Neural cell (in vitro differentiated cells): ENCODE measurements around the gene UNCX. TPM values are rescaled to one million over a fixed set of nuclear protein-coding genes. Genes with fewer than 3 reads are reported as not detected.
"Not testable (repeated sequence)": the region's sequence is repeated elsewhere in the genome, so short reads cannot be mapped to it uniquely, and the experiment has no call there.

Source experiments
- H2AFZ ChIP-seq: fragments of 200-600, 300-800 bp; sonication (generic), shearing (Covaris generic); 2 replicates; pipeline ENCODE4 v1.6.0; 2014; ENCODE audit warnings: low read depth, mild to moderate bottlenecking, antibody characterized with exemption, low read length, moderate library complexity
- H3F3A ChIP-seq: fragments of 200-600 bp; shearing (Covaris generic); 2 replicates; pipeline ENCODE4 v1.6.1; 2016; ENCODE audit warnings: mild to moderate bottlenecking, moderate library complexity, mixed read lengths, antibody characterized with exemption, low read length; ENCODE audit not compliant: insufficient read depth, poor library complexity, severe bottlenecking
- H3K27ac ChIP-seq: fragments of 200-600, 300-800 bp; sonication (generic), shearing (Covaris generic); 2 replicates; pipeline ENCODE4 v1.5.1; 2014; ENCODE audit warnings: mild to moderate bottlenecking, low read length, moderate library complexity
- H3K27me3 ChIP-seq: fragments of 300-800, 200-600 bp; sonication (generic), shearing (Covaris generic); 2 replicates; pipeline ENCODE4 v1.6.0; 2014; ENCODE audit warnings: mild to moderate bottlenecking, low read depth, low read length, moderate library complexity; ENCODE audit not compliant: insufficient read depth
- H3K36me3 ChIP-seq: fragments of 300-800, 200-600 bp; sonication (generic), shearing (Covaris generic); 2 replicates; pipeline ENCODE4 v1.5.1; 2014; ENCODE audit warnings: mild to moderate bottlenecking, antibody characterized with exemption, low read length, moderate library complexity; ENCODE audit not compliant: insufficient read depth
- H3K4me2 ChIP-seq: fragments of 300-800, 200-600 bp; sonication (generic), shearing (Covaris generic); 2 replicates; pipeline ENCODE4 v1.6.0; 2014; ENCODE audit warnings: mild to moderate bottlenecking, low read length
- H3K4me3 ChIP-seq: fragments of 300-800, 200-600 bp; sonication (generic), shearing (Covaris generic); 2 replicates; pipeline ENCODE4 v1.5.1; 2014; ENCODE audit warnings: mild to moderate bottlenecking, low read length, moderate library complexity
- H3K79me2 ChIP-seq: fragments of 200-600 bp; shearing (Covaris generic); replicated peaks from 2 replicates; pipeline ENCODE4 v1.6.0; 2014; ENCODE audit warnings: mild to moderate bottlenecking, low read length, moderate library complexity; ENCODE audit not compliant: insufficient read depth
- H3K9ac ChIP-seq: fragments of 300-800, 200-600 bp; sonication (generic), shearing (Covaris generic); 2 replicates; pipeline ENCODE4 v1.6.1; 2016; ENCODE audit warnings: mild to moderate bottlenecking, low read length, mixed read lengths
- H3K9me2 ChIP-seq: fragments of 200-600 bp; shearing (Covaris generic); 2 replicates; pipeline ENCODE4 v1.6.1; 2016; ENCODE audit warnings: mild to moderate bottlenecking, low read length, mixed read lengths; ENCODE audit not compliant: insufficient read depth
- H3K9me3 ChIP-seq: fragments of 200-600, 300-800 bp; sonication (generic), shearing (Covaris generic); 2 replicates; pipeline ENCODE4 v1.6.1; 2016; ENCODE audit warnings: mild to moderate bottlenecking, mixed run types, low read length, moderate library complexity, mixed read lengths
- H4K20me1 ChIP-seq: fragments of 200-600 bp; shearing (Covaris generic); 2 replicates; pipeline ENCODE4 v1.6.1; 2016; ENCODE audit warnings: mild to moderate bottlenecking, mixed run types; ENCODE audit not compliant: insufficient read depth
- EP300 ChIP-seq: fragments of 450-650 bp; conservative IDR thresholded peaks from 2 replicates; pipeline ENCODE4 v1.6.1; 2014; ENCODE audit warnings: antibody characterized with exemption, mild to moderate bottlenecking, moderate library complexity; ENCODE audit not compliant: poor library complexity, severe bottlenecking
- EZH2 ChIP-seq: fragments of 200-600, 300-800 bp; shearing (Covaris generic), sonication (generic); IDR thresholded peaks from 2 replicates; pipeline ENCODE4 v1.6.1; 2014; ENCODE audit warnings: antibody characterized with exemption, low read length, borderline replicate concordance, mild to moderate bottlenecking; ENCODE audit not compliant: insufficient read depth, poor library complexity, severe bottlenecking
- MXI1 ChIP-seq: fragments of 450-650 bp; conservative IDR thresholded peaks from 2 replicates; pipeline ENCODE4 v1.6.1; 2014; ENCODE audit warnings: antibody characterized with exemption, mild to moderate bottlenecking; ENCODE audit not compliant: poor library complexity, severe bottlenecking
- POLR2AphosphoS5 ChIP-seq: IDR thresholded peaks from 2 replicates; pipeline ENCODE4 v1.6.1; 2012
- RAD21 ChIP-seq: fragments of 450-650 bp; conservative IDR thresholded peaks from 2 replicates; pipeline ENCODE4 v1.6.1; 2014; ENCODE audit warnings: antibody characterized with exemption, mild to moderate bottlenecking, moderate library complexity
- SMC3 ChIP-seq: fragments of 450-650 bp; conservative IDR thresholded peaks from 2 replicates; pipeline ENCODE4 v1.6.1; 2014; ENCODE audit warnings: antibody characterized with exemption, mild to moderate bottlenecking, moderate library complexity; ENCODE audit not compliant: poor library complexity
- TAF1 ChIP-seq: IDR thresholded peaks from 2 replicates; pipeline ENCODE4 v1.6.1; 2012; ENCODE audit warnings: low read depth
- polyA plus RNA-seq: library from polyadenylated mRNA; depleted of rRNA; stranded (reverse); fragments of >200 nt; gene quantifications from 2 replicates; pipeline ENCODE4 v1.2.3, GENCODE V29; 2014
- TF ChIP-seq, protein P1 (sequence below): fragments of 450-650 bp; IDR thresholded peaks from 2 replicates; pipeline ENCODE4 v1.5.1; 2014; ENCODE audit warnings: antibody characterized with exemption, mild to moderate bottlenecking, moderate library complexity; ENCODE audit not compliant: poor library complexity, severe bottlenecking
- TF ChIP-seq, protein P2 (sequence below): IDR thresholded peaks from 2 replicates; pipeline ENCODE4 v1.6.1; 2012; ENCODE audit warnings: borderline replicate concordance

Gene UNCX
- polyA plus RNA-seq, 1 donor from 2014 or later = 1.6 TPM

DNA sequence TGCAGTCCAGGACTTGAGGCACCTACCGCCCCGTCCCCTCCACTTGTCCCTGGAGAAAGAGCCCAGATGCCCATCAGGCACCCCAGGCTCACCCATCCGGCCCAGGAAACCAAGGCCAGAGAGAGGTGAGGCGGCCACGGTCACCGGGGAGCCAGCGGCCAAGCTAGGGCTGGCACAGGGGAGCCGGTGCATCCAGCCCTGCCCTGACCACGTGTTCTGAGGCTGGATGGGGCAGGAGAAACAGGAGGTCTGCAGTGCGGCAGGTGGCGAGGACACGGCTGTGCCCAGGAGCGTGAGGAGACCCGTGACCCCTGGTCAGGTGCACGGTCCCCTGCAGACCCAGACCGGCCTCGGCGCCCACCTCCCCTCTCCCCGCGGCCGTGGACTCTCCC, 27.6 kb downstream of the UNCX start:
- no peak overlapping the region for H3K27ac ChIP-seq
- H3K9me3 ChIP-seq = no peaks in the 10 kb centered on the region
- H3K9me2 ChIP-seq = no peaks in the 10 kb centered on the region
- TF ChIP-seq SMC3 = no peak
- no peak for TF ChIP-seq MXI1
- no peak for TF ChIP-seq RAD21
- TF ChIP-seq, protein P1, sequence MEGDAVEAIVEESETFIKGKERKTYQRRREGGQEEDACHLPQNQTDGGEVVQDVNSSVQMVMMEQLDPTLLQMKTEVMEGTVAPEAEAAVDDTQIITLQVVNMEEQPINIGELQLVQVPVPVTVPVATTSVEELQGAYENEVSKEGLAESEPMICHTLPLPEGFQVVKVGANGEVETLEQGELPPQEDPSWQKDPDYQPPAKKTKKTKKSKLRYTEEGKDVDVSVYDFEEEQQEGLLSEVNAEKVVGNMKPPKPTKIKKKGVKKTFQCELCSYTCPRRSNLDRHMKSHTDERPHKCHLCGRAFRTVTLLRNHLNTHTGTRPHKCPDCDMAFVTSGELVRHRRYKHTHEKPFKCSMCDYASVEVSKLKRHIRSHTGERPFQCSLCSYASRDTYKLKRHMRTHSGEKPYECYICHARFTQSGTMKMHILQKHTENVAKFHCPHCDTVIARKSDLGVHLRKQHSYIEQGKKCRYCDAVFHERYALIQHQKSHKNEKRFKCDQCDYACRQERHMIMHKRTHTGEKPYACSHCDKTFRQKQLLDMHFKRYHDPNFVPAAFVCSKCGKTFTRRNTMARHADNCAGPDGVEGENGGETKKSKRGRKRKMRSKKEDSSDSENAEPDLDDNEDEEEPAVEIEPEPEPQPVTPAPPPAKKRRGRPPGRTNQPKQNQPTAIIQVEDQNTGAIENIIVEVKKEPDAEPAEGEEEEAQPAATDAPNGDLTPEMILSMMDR = no peak
- H4K20me1 ChIP-seq = no peaks in the 10 kb centered on the region
- H3K9ac ChIP-seq = no peak overlapping the region
- no peak overlapping the region for H2AFZ ChIP-seq
- H3F3A ChIP-seq = no peaks in the 10 kb centered on the region
- no peaks in the 10 kb centered on the region for H3K36me3 ChIP-seq
- H3K4me2 ChIP-seq = no peak overlapping the region
- H3K4me3 ChIP-seq = no peak overlapping the region
- no peaks in the 10 kb centered on the region for H3K79me2 ChIP-seq
- peaks cover 1% of the 10 kb centered on the region for H3K27me3 ChIP-seq

DNA sequence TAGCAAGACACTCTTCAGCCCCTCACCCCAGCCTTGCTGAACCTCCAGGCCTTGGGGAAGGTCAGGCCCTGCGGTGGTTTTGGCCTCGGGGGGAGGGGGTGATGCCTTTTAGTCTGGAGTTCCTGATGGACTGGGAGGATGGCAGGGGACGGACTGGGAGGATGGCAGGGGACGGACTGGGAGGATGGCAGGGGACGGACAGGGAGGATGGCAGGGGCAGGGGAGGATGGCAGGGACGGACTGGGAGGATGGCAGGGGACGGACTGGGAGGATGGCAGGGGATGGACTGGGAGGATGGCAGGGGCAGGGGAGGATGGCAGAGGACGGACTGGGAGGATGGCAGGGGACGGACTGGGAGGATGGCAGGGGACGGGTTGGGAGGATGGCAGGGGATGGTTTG, 28.4 kb downstream of the UNCX start:
- not testable (repeated sequence) for H3K9me3 ChIP-seq, H3K36me3 ChIP-seq, H2AFZ ChIP-seq, H3F3A ChIP-seq, H3K79me2 ChIP-seq, H3K27me3 ChIP-seq, H3K9me2 ChIP-seq, H3K27ac ChIP-seq, H3K4me2 ChIP-seq, H3K4me3 ChIP-seq, H3K9ac ChIP-seq, H4K20me1 ChIP-seq

DNA sequence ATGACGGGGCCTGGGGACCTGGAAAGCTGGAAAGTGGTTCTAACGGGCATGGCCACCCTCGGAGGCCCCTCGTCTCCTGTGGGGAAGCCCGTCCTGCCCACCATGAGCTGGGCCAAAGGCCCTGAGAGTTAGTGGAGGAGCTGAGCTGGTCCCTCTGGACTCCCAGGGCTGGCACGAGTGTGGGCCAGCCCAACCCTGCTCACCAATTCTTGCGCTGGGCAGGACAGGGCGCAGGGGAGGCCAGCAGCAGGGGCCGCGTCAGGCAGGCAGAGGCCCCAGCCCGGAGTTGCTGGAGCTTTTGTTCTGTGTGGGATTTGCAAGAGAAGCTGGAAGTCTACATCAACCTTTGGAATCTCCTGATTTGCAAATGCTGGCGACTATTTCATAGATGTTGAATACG, 29.8 kb downstream of the UNCX start:
- H3K4me2 ChIP-seq = no peak overlapping the region
- H3K36me3 ChIP-seq = no peaks in the 10 kb centered on the region
- no peaks in the 10 kb centered on the region for H4K20me1 ChIP-seq
- H2AFZ ChIP-seq = no peak overlapping the region
- H3K9me2 ChIP-seq = no peaks in the 10 kb centered on the region
- H3K9ac ChIP-seq = no peak overlapping the region
- no peaks in the 10 kb centered on the region for H3F3A ChIP-seq
- H3K27me3 ChIP-seq = peaks cover 10% of the 10 kb centered on the region
- no peaks in the 10 kb centered on the region for H3K79me2 ChIP-seq
- no peak overlapping the region for H3K27ac ChIP-seq
- H3K4me3 ChIP-seq = no peak overlapping the region
- no peaks in the 10 kb centered on the region for H3K9me3 ChIP-seq
- TF ChIP-seq EZH2 (no peak), MXI1 (no peak), TAF1 (no peak)

DNA sequence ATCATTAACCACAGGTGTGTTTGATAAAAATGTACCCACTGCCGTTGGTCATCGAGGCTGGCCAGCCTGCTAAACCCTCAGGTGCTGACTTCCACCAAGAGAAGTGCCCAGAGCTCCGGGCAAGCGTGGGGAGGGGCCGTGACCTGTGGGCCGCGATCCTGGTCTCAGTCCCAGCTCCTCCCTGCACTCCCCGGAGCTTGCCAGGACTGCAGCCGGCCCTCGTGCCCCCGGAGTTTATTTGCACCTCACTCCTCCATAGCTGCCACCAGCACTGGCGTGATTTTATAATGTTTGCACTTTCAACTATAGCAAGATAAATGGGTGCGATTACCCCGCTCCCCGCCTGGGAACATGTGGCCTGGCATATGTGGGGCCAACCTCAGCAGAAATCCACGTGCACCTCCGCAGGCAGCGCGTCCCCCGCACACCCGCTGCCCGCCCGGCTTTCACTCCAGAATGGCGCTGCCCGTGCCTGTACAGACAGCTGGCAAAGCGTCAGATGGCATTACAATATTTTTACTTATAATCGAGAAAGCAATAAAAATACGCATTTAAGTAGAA, 30.8 kb downstream of the UNCX start:
- H3K4me3 ChIP-seq = no peak overlapping the region
- H3K36me3 ChIP-seq = no peaks in the 10 kb centered on the region
- no peak overlapping the region for H3K27ac ChIP-seq
- H3F3A ChIP-seq = no peaks in the 10 kb centered on the region
- no peak overlapping the region for H3K9ac ChIP-seq
- H3K4me2 ChIP-seq = no peak overlapping the region
- no peaks in the 10 kb centered on the region for H3K9me2 ChIP-seq
- no peaks in the 10 kb centered on the region for H4K20me1 ChIP-seq
- H3K79me2 ChIP-seq = no peaks in the 10 kb centered on the region
- no peaks in the 10 kb centered on the region for H3K9me3 ChIP-seq
- H2AFZ ChIP-seq = no peak overlapping the region
- no peak for TF ChIP-seq EZH2
- no peak for TF ChIP-seq EP300
- no peak for TF ChIP-seq MXI1
- TF ChIP-seq POLR2AphosphoS5 = no peak
- TF ChIP-seq, protein P1 = no peak
- no peak for TF ChIP-seq TAF1
- TF ChIP-seq, protein P2, sequence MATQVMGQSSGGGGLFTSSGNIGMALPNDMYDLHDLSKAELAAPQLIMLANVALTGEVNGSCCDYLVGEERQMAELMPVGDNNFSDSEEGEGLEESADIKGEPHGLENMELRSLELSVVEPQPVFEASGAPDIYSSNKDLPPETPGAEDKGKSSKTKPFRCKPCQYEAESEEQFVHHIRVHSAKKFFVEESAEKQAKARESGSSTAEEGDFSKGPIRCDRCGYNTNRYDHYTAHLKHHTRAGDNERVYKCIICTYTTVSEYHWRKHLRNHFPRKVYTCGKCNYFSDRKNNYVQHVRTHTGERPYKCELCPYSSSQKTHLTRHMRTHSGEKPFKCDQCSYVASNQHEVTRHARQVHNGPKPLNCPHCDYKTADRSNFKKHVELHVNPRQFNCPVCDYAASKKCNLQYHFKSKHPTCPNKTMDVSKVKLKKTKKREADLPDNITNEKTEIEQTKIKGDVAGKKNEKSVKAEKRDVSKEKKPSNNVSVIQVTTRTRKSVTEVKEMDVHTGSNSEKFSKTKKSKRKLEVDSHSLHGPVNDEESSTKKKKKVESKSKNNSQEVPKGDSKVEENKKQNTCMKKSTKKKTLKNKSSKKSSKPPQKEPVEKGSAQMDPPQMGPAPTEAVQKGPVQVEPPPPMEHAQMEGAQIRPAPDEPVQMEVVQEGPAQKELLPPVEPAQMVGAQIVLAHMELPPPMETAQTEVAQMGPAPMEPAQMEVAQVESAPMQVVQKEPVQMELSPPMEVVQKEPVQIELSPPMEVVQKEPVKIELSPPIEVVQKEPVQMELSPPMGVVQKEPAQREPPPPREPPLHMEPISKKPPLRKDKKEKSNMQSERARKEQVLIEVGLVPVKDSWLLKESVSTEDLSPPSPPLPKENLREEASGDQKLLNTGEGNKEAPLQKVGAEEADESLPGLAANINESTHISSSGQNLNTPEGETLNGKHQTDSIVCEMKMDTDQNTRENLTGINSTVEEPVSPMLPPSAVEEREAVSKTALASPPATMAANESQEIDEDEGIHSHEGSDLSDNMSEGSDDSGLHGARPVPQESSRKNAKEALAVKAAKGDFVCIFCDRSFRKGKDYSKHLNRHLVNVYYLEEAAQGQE = no peak
- no peak for TF ChIP-seq SMC3
- no peak for TF ChIP-seq RAD21
- H3K27me3 ChIP-seq = peaks cover 10% of the 10 kb centered on the region
